ENCODE results near the gene SS18L1. TPM values are rescaled to one million over a fixed set of nuclear protein-coding genes. Genes with fewer than 3 reads are reported as not detected.

The SS18L1 gene
- total and polyA plus RNA-seq, 8 donors, result 5.5 to 34.8 (median 9.3) TPM

DNA sequence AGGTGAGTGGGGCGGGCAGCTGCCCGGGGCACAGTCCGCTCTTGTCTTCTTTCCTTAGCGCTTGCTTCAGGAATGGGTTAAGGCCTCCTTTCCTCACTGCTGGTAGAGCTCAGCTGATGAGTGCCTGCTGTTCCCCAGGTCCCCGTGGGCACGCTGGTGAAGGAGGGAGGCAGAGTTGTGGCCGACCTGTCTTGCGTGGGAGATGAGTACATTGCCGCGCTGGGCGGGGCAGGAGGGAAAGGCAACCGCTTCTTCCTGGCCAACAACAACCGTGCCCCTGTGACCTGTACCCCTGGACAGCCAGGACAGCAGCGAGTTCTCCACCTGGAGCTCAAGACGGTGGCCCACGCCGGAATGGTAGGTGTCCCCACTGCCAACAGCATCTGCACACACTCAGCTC, 54.9 kb downstream of the SS18L1 start:
- Histone ChIP-seq H3K4me1 (no peaks in the 10 kb centered on the region), H3K4me3 (no peak overlapping the region), H3K27ac (no peak overlapping the region), H3K36me3 (peaks cover 46 to 100% (median 99%) of the 10 kb centered on the region in 4 donors), H3K9me3 (no peaks in the 10 kb centered on the region), H3K27me3 (no peaks in the 10 kb centered on the region)
- TF ChIP-seq, protein P1, sequence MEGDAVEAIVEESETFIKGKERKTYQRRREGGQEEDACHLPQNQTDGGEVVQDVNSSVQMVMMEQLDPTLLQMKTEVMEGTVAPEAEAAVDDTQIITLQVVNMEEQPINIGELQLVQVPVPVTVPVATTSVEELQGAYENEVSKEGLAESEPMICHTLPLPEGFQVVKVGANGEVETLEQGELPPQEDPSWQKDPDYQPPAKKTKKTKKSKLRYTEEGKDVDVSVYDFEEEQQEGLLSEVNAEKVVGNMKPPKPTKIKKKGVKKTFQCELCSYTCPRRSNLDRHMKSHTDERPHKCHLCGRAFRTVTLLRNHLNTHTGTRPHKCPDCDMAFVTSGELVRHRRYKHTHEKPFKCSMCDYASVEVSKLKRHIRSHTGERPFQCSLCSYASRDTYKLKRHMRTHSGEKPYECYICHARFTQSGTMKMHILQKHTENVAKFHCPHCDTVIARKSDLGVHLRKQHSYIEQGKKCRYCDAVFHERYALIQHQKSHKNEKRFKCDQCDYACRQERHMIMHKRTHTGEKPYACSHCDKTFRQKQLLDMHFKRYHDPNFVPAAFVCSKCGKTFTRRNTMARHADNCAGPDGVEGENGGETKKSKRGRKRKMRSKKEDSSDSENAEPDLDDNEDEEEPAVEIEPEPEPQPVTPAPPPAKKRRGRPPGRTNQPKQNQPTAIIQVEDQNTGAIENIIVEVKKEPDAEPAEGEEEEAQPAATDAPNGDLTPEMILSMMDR (IDR thresholded peaks at IDR 0.05), result no peak
- no peak for TF ChIP-seq EP300 (IDR thresholded peaks at IDR 0.05)
- TF ChIP-seq POLR2AphosphoS5 (IDR thresholded peaks at IDR 0.05), result no peak
- TF ChIP-seq POLR2A (IDR thresholded peaks at IDR 0.05), result no peak
- intact Hi-C loops (cut with DNase I; ENCODE audit: low total_unique reads), result no loop called here
- 94 to 97% (median 95%) methylated on average over 17 of the region's 17 CpGs for WGBS, 5 donors
- DNase-seq, result no peak

DNA sequence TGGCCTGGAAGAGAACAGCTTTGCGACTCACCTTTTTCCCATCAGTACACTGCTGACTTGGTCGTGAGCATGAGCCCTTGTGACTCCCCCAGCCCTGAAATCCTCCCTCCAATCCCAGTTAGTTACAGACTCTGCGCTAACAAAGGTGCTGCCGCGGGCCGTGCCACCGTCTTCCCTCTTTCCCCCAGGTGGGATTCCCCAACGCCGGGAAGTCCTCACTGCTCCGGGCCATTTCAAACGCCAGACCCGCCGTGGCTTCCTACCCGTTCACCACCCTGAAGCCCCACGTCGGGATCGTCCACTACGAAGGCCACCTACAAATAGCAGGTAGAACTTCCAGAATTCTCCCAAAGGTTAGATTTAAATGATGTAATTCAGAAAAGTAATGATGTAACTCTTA, 55.4 kb downstream of the SS18L1 start:
- Histone ChIP-seq H3K36me3 (peaks cover 44 to 100% (median 99%) of the 10 kb centered on the region in 4 donors), H3K27ac (no peak overlapping the region), H3K27me3 (no peaks in the 10 kb centered on the region), H3K4me3 (no peak overlapping the region), H3K9me3 (no peaks in the 10 kb centered on the region), H3K4me1 (no peaks in the 10 kb centered on the region)
- TF ChIP-seq POLR2A (IDR thresholded peaks at IDR 0.05) (no peak), POLR2AphosphoS5 (IDR thresholded peaks at IDR 0.05) (no peak), EP300 (IDR thresholded peaks at IDR 0.05) (no peak)
- TF ChIP-seq, protein P1 (IDR thresholded peaks at IDR 0.05), result no peak
- intact Hi-C loops (cut with DNase I; ENCODE audit: low total_unique reads), result no loop called here
- no peak for DNase-seq
- WGBS, 5 donors, result 98 to 100% (median 98%) methylated on average over 18 of the region's 18 CpGs

DNA sequence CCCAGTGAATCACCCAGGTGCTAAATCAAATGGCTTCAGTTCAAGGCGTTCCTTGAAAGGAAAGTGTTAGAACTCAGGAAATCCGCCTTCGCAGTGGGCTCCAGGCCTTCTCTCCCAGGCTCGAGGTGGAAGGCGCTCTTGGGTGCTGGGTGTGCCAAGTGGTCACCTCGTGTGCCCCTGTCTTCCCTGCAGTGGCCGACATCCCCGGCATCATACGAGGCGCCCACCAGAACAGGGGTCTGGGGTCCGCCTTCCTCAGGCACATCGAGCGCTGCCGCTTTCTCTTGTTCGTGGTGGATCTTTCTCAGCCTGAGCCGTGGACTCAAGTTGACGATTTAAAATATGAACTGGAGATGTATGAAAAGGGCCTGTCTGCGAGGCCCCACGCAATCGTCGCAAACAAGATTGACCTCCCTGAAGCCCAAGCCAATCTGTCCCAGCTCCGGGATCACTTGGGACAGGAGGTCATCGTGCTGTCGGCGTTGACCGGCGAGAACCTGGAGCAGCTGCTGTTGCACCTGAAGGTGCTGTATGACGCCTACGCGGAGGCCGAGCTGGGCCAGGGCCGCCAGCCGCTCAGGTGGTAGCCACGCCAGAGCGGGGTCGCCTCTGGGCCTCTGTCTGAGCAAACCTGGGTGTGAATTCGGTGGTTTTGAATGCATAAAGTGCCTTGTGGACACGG, 57.1 kb downstream of the SS18L1 start:
- Histone ChIP-seq H3K9me3 (no peaks in the 10 kb centered on the region), H3K27me3 (no peaks in the 10 kb centered on the region), H3K36me3 (peaks cover 44 to 84% (median 83%) of the 10 kb centered on the region in 4 donors), H3K4me1 (no peaks in the 10 kb centered on the region), H3K27ac (no peak overlapping the region), H3K4me3 (no peak overlapping the region)
- 93 to 95% (median 94%) methylated on average over 36 to 38 of the region's 38 CpGs for WGBS, 5 donors
- intact Hi-C loops (cut with DNase I; ENCODE audit: low total_unique reads), result no loop called here
- no peak for DNase-seq
- no peak for TF ChIP-seq POLR2AphosphoS5 (IDR thresholded peaks at IDR 0.05)
- no peak for TF ChIP-seq POLR2A (IDR thresholded peaks at IDR 0.05)
- TF ChIP-seq, protein P1 (IDR thresholded peaks at IDR 0.05), result no peak
- TF ChIP-seq EP300 (IDR thresholded peaks at IDR 0.05), result no peak

DNA sequence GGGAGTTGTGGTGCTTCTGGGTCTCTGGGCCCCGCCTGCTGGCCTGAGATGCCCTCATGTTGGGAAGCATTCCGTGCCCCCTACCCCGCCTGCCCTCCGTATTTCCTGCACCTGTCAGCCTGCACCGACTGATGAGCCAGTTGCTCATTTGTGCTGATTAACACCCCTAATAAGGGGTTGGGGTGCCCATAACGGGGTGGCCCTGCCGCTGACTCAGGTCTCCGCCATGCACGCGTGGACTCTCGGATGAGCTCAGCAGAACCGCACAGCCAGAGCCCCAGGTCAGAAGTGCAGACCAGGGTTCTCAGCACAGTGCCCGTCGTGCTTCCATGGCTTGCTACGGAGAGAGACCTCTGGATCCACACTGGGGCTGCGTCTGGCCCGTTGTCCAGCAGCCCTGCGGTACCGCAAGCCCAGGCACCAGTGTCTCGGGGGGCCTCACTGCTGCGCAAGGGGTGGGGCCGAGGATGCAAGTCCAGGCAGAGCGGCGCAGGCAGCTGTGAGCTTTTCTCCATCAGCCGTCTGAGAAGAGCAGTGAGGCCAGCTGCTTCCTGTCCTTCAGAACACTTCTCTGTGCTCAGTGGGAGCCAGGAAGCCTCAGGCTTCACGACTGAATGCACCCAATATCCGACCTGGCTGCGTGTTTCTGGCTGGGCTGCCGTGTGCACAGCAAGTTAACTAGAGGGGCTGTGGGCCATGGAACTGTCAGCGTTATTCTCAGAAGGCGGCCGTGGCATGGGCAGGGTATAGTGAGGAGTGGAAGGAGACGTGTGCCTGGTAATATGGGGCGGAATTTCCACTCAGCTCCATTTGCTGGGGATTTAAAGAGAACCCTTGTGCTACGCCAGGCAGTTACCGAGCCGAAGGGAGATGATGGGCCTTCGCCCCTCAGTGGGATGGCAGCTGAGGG, 57.9 kb downstream of the SS18L1 start:
- WGBS, 5 donors, result 85 to 92% (median 90%) methylated on average over 28 to 38 of the region's 38 CpGs
- no peaks in the 10 kb centered on the region for H3K27me3 ChIP-seq
- intact Hi-C loops (cut with DNase I; ENCODE audit: low total_unique reads), result no loop called here
- TF ChIP-seq POLR2AphosphoS5 (IDR thresholded peaks at IDR 0.05), result no peak
- TF ChIP-seq, protein P1 (IDR thresholded peaks at IDR 0.05), result no peak
- no peaks in the 10 kb centered on the region for H3K4me1 ChIP-seq
- no peak overlapping the region for H3K4me3 ChIP-seq
- no peaks in the 10 kb centered on the region for H3K9me3 ChIP-seq
- H3K36me3 ChIP-seq, result peaks cover 41 to 76% (median 75%) of the 10 kb centered on the region in 4 donors
- no peak overlapping the region for H3K27ac ChIP-seq
- DNase-seq, result peak in 1 of 2 donors; percentile 32
